OCI-LY7 (cell line): Measurements from ENCODE around the gene NAPA.
A peak's percentile ranks its signal among the peaks of the same experiment; 100 is the strongest.

ENCODE experiments used
- CTCF ChIP-seq: fragments of 200-600 bp; sonication (generic); conservative IDR thresholded peaks from 2 replicates; pipeline ENCODE4 v1.5.1; 2014; ENCODE audit warnings: mild to moderate bottlenecking, antibody characterized with exemption, low read length, moderate library complexity, mixed read lengths
- EZH2phosphoT487 ChIP-seq: fragments of 200-600 bp; sonication (generic); IDR thresholded peaks from 2 replicates; pipeline ENCODE4 v1.6.1; 2018; ENCODE audit warnings: low read depth, borderline replicate concordance, mild to moderate bottlenecking, mixed run types, antibody characterized with exemption, low read length, moderate library complexity, mixed read lengths

GRCh38 chr19:47540748-47541147, 25.9 kb upstream of the NAPA start:
- TF ChIP-seq CTCF (peak; percentile 70), EZH2phosphoT487 (no peak)
